HepG2 (cell line): ENCODE measurements around the gene GORASP2. TPM values are rescaled to one million over a fixed set of nuclear protein-coding genes. Genes with fewer than 3 reads are reported as not detected.

Experiments used
- ELF3 ChIP-seq: IDR thresholded peaks from 2 replicates; pipeline ENCODE4 v1.6.1; 2016; ENCODE audit warnings: missing genetic modification reagents, missing compliant biosample characterization
- GPBP1L1 ChIP-seq: sonication (generic); formaldehyde crosslinking; IDR thresholded peaks from 2 replicates; pipeline ENCODE4 v1.5.0; 2020; ENCODE audit warnings: mild to moderate bottlenecking, missing genetic modification reagents
- GPN1 ChIP-seq: sonication (generic); formaldehyde crosslinking; IDR thresholded peaks from 2 replicates; pipeline ENCODE4 v1.5.1; 2020; ENCODE audit warnings: missing genetic modification reagents, borderline replicate concordance
- HOXA3 ChIP-seq: sonication (generic); formaldehyde crosslinking; IDR thresholded peaks from 2 replicates; pipeline ENCODE4 v1.5.0; 2020; ENCODE audit warnings: missing genetic modification reagents
- MYPOP ChIP-seq: sonication (generic); formaldehyde crosslinking; IDR thresholded peaks from 2 replicates; pipeline ENCODE4 v1.8.1; 2023; ENCODE audit warnings: mild to moderate bottlenecking, moderate library complexity, missing genetic modification reagents
- POGK ChIP-seq: sonication (generic); formaldehyde crosslinking; conservative IDR thresholded peaks from 2 replicates; pipeline ENCODE4 v1.8.0; 2022; ENCODE audit warnings: mild to moderate bottlenecking, moderate library complexity, missing genetic modification reagents
- SRSF4 ChIP-seq: fragments of 200-400 bp; formaldehyde crosslinking; IDR thresholded peaks from one replicate; pipeline ENCODE4 v1.6.1; 2018; ENCODE audit warnings: mild to moderate bottlenecking, low read depth, low read length, moderate library complexity; ENCODE audit not compliant: poor library complexity, severe bottlenecking
- SSRP1 ChIP-seq: IDR thresholded peaks from 2 replicates; pipeline ENCODE4 v1.6.1; 2016; ENCODE audit warnings: control low read depth
- TRIM22 ChIP-seq: fragments of 450-650 bp; IDR thresholded peaks from 2 replicates; pipeline ENCODE4 v1.6.1; 2017
- ZNF280D ChIP-seq: sonication (generic); formaldehyde crosslinking; IDR thresholded peaks from 2 replicates; pipeline ENCODE4 v1.5.1; 2020; ENCODE audit warnings: mild to moderate bottlenecking, missing genetic modification reagents
- ZNF530 ChIP-seq: sonication (generic); formaldehyde crosslinking; IDR thresholded peaks from 2 replicates; pipeline ENCODE4 v1.5.0; 2020; ENCODE audit warnings: low read depth, mild to moderate bottlenecking, missing genetic modification reagents
- ZNF670 ChIP-seq: sonication (generic); formaldehyde crosslinking; IDR thresholded peaks from 2 replicates; pipeline ENCODE4 v1.8.0; 2022; ENCODE audit warnings: mild to moderate bottlenecking, missing genetic modification reagents, borderline replicate concordance
- ZNF720 ChIP-seq: sonication (generic); formaldehyde crosslinking; IDR thresholded peaks from 2 replicates; pipeline ENCODE4 v1.4.0; 2020; ENCODE audit warnings: missing genetic modification reagents
- polyA plus RNA-seq, 8 experiments: library from polyadenylated mRNA; depleted of rRNA in 3 of 8; stranded (reverse) in 7 of 8; unstranded in 1 of 8; fragments of >200 nt; fragmentation: Illumina TruSeq in 4 of 8; extraction: Trizol in 4 of 8; gene quantifications; 2 replicates each; pipeline versions ENCODE4 v1.2.1 to v1.2.3, GENCODE V29; 2011 to 2016; ENCODE audit warnings: low read depth in 4 of 8, missing spikeins in 1 of 8, mixed read lengths in 1 of 8; ENCODE audit not compliant: insufficient read depth in 1 of 8
- total RNA-seq, 5 experiments: library from RNA; depleted of rRNA; stranded (reverse); fragments of >200 nt; fragmentation: Illumina TruSeq; extraction: Trizol; gene quantifications; 2 replicates each; pipeline ENCODE4 v1.2.3, GENCODE V29; 2016; ENCODE audit warnings: low read depth in 1 of 5

The GORASP2 gene
- total and polyA plus RNA-seq, 2 of the 13 experiments (the other 11 are each of a cell fraction or from before 2014, with no cell fraction given), result 103 to 239 TPM

- TF ChIP-seq GPN1 (CRISPR knock-in tag) (peak; percentile 85; the same call in 1 of the 2 replicates), ZNF720 (CRISPR knock-in tag) (peak; percentile 20; the same call in 1 of the 2 replicates), TRIM22 (no peak), ZNF670 (CRISPR knock-in tag) (peak; percentile 86), SSRP1 (CRISPR knock-in tag) (no peak; the same call in 1 of the 2 replicates), POGK (CRISPR knock-in tag) (peak; percentile 99), MYPOP (CRISPR knock-in tag) (peak; percentile 91), ZNF530 (CRISPR knock-in tag) (no peak), HOXA3 (CRISPR knock-in tag) (peak; percentile 95), GPBP1L1 (CRISPR knock-in tag) (no peak), ELF3 (peak; percentile 92), ZNF280D (CRISPR knock-in tag) (no peak; the same call in 1 of the 2 replicates), SRSF4 (no peak)
These were observed at the start of gene GORASP2 (continued) for GRCh38 chr2:170928824-170929685.
